Endothelial cell of umbilical vein (primary cell): ENCODE data around the gene EPB41L3. TPM values are rescaled to one million over a fixed set of nuclear protein-coding genes. Genes with fewer than 3 reads are reported as not detected.

ENCODE experiments used
- BruUV-seq: library from RNA; stranded (reverse); fragments of 400-500 nt; replicated peaks from 2 replicates; lab custom pipeline; 2021; lab: Mats Ljungman, UMichigan
- CTCF ChIA-PET: fragments of 300-600, 350-600 bp; sonication (Branson Sonifier 250); formaldehyde crosslinking; loops from one replicate; lab custom pipeline; 2021; ENCODE audit warnings: antibody characterized with exemption, inconsistent platforms; lab: Charles Lee
- POLR2A ChIA-PET: fragments of 300-600, 350-600 bp; sonication (Branson Sonifier 250); formaldehyde crosslinking; loops from one replicate; lab custom pipeline; 2021; ENCODE audit warnings: antibody characterized with exemption, inconsistent platforms; lab: Charles Lee
- DNase-seq: peaks from one replicate; pipeline ENCODE4 v3.0.0-alpha.2; 2011; ENCODE audit warnings: low read depth, low spot score
- FAIRE-seq: peaks from 2 replicates; lab custom pipeline; 2011; peaks lifted over from hg19 to GRCh38; lab: Jason Lieb, UNC
- H2AFZ ChIP-seq: 2 replicates; pipeline ENCODE4 v1.6.0; 2012; ENCODE audit warnings: low read depth, low read length, control low read depth, inconsistent platforms
- H3K27ac ChIP-seq: 2 replicates; pipeline ENCODE4 v1.5.1; 2011; ENCODE audit warnings: low read depth, mild to moderate bottlenecking, control low read depth, low read length, moderate library complexity; ENCODE audit not compliant: insufficient read depth
- H3K27me3 ChIP-seq, 2 experiments: 2 replicates each; pipeline versions ENCODE4 v1.6.0 to v1.6.1; 2011; ENCODE audit warnings: low read length in 2 of 2, mixed read lengths in 1 of 2; ENCODE audit not compliant: control insufficient read depth in 2 of 2, insufficient read depth in 2 of 2
- H3K36me3 ChIP-seq, 2 experiments: 2 replicates in 1 of 2; 3 replicates in 1 of 2; pipeline ENCODE4 v1.5.1; 2011; ENCODE audit warnings: low read length in 2 of 2, mild to moderate bottlenecking in 1 of 2, moderate library complexity in 1 of 2; ENCODE audit not compliant: control insufficient read depth in 2 of 2, insufficient read depth in 2 of 2; ENCODE audit errors: extremely low read depth in 1 of 2
- H3K4me1 ChIP-seq: 3 replicates; pipeline ENCODE4 v1.5.1; 2011; ENCODE audit warnings: mild to moderate bottlenecking, low read length; ENCODE audit not compliant: control insufficient read depth, insufficient read depth; ENCODE audit errors: extremely low read depth
- H3K4me2 ChIP-seq: 2 replicates; pipeline ENCODE4 v1.6.1; 2011; ENCODE audit warnings: low read length, control low read depth, mixed read lengths; ENCODE audit not compliant: insufficient read depth
- H3K4me3 ChIP-seq, 3 experiments: fragments of 200-600 bp in 1 of 3; sonication (generic), shearing (Covaris generic) in 1 of 3; replicated peaks in 1 of 3; 2 replicates each; pipeline ENCODE4 v1.5.1; 2011 to 2016; ENCODE audit warnings: control low read depth in 3 of 3, low read length in 3 of 3, mild to moderate bottlenecking in 2 of 3, inconsistent platforms in 1 of 3, low read depth in 1 of 3, moderate library complexity in 1 of 3; ENCODE audit not compliant: insufficient read depth in 1 of 3
- H3K79me2 ChIP-seq: 2 replicates; pipeline ENCODE4 v1.6.0; 2012; ENCODE audit warnings: low read length, inconsistent platforms; ENCODE audit not compliant: control insufficient read depth, insufficient read depth
- H3K9ac ChIP-seq: replicated peaks from 2 replicates; pipeline ENCODE3; 2011; ENCODE audit warnings: low read length, control low read depth; ENCODE audit not compliant: insufficient read depth; ENCODE audit errors: extremely low read depth
- H3K9me1 ChIP-seq: replicated peaks from 3 replicates; pipeline ENCODE4 v1.6.0; 2011; ENCODE audit warnings: mild to moderate bottlenecking, low read length; ENCODE audit not compliant: control insufficient read depth, insufficient read depth; ENCODE audit errors: extremely low read depth
- H3K9me3 ChIP-seq: replicated peaks from 2 replicates; pipeline ENCODE4 v1.5.1; 2012; ENCODE audit warnings: low read length, inconsistent platforms; ENCODE audit not compliant: control insufficient read depth, insufficient read depth
- H4K20me1 ChIP-seq: replicated peaks from 2 replicates; pipeline ENCODE3; 2011; ENCODE audit warnings: mild to moderate bottlenecking, low read length; ENCODE audit not compliant: control insufficient read depth, insufficient read depth; ENCODE audit errors: extremely low read depth
- CTCF ChIP-seq, 2 donors: IDR thresholded peaks; 1 replicate in 1 of 2; 2 replicates in 1 of 2; pipeline ENCODE4 v1.5.1; 2011; ENCODE audit warnings: low read length in 2 of 2, mild to moderate bottlenecking in 2 of 2, moderate library complexity in 2 of 2, control low read depth in 1 of 2, inconsistent platforms in 1 of 2, low read depth in 1 of 2; ENCODE audit not compliant: insufficient read depth in 1 of 2; ENCODE audit errors: extremely low read depth in 1 of 2
- EZH2 ChIP-seq: IDR thresholded peaks from 2 replicates; pipeline ENCODE4 v1.6.1; 2012; ENCODE audit warnings: borderline replicate concordance, low read depth, mild to moderate bottlenecking, moderate library complexity, low read length, inconsistent platforms; ENCODE audit not compliant: severe bottlenecking
- FOS ChIP-seq: IDR thresholded peaks from 2 replicates; pipeline ENCODE4 v1.6.1; 2011; ENCODE audit warnings: mild to moderate bottlenecking, low read length, moderate library complexity, borderline replicate concordance; ENCODE audit not compliant: insufficient read depth
- GATA2 ChIP-seq: IDR thresholded peaks from 2 replicates; pipeline ENCODE4 v1.7.0; 2011; ENCODE audit warnings: low read depth, mild to moderate bottlenecking, moderate library complexity, mixed read lengths, low read length; ENCODE audit not compliant: insufficient read length, insufficient read depth
- JUN ChIP-seq: IDR thresholded peaks from 2 replicates; pipeline ENCODE4 v1.6.1; 2011; ENCODE audit warnings: borderline replicate concordance, low read depth; ENCODE audit not compliant: insufficient read length, insufficient read depth
- MAX ChIP-seq: IDR thresholded peaks from 2 replicates; pipeline ENCODE4 v1.6.1; 2011; ENCODE audit not compliant: insufficient read depth, insufficient read length
- MYC ChIP-seq: IDR thresholded peaks from one replicate; pipeline ENCODE4 v1.6.1; 2011; ENCODE audit warnings: mild to moderate bottlenecking, low read depth, low read length
- POLR2A ChIP-seq: IDR thresholded peaks from 2 replicates; pipeline ENCODE4 v1.6.1; 2012; ENCODE audit warnings: low read depth, mild to moderate bottlenecking, control low read depth, low read length
- POLR2AphosphoS5 ChIP-seq: IDR thresholded peaks from 2 replicates; pipeline ENCODE4 v1.6.1; 2012; ENCODE audit warnings: low read depth, mild to moderate bottlenecking, control low read depth, low read length, moderate library complexity; ENCODE audit not compliant: insufficient read depth
- dilution Hi-C: fragments of 300-500 bp; cut with MboI; formaldehyde crosslinking; loops from one replicate; pipeline ENCODE4 v1.15.0; 2019; ENCODE audit warnings: low sequenced_read_pairs; ENCODE audit not compliant: extremely low pct_ligation_motif_present
- intact Hi-C: fragments of 100-400 bp; cut with micrococcal nuclease; formaldehyde crosslinking; loops from one replicate; pipeline ENCODE4 v1.10.0; 2022
- polyA plus RNA-seq, 4 experiments: library from polyadenylated mRNA; depleted of rRNA in 3 of 4; stranded (reverse) in 3 of 4; unstranded in 1 of 4; fragments of >200 nt; gene quantifications; 2 replicates each; pipeline versions ENCODE4 v1.2.1 to v1.2.3, GENCODE V29; 2011 to 2012; ENCODE audit warnings: missing spikeins in 1 of 4
- total RNA-seq: library from RNA; stranded (reverse); gene quantifications from 2 replicates; pipeline ENCODE4 v1.2.3, GENCODE V29; 2021

EPB41L3 gene
- total and polyA plus RNA-seq, 2 donors (not counting 3 experiments of a cell fraction or from before 2014, with no cell fraction given), result 38.9 to 114 TPM

- no peak for DNase-seq
- H3K27ac ChIP-seq, result no peak overlapping the region
- no peak overlapping the region for H3K9ac ChIP-seq
- H3K4me3 ChIP-seq, result no peak overlapping the region
- H3K9me1 ChIP-seq, result no peaks in the 10 kb centered on the region
- peaks cover 4% of the 10 kb centered on the region for H3K79me2 ChIP-seq
- no peaks in the 10 kb centered on the region for H4K20me1 ChIP-seq
- CTCF ChIA-PET, result interaction anchor here (7.8 kb wide), 1 partner anchor 97 kb away, joined by 177 read pairs; no protein-coding TSS in a partner anchor
- POLR2A ChIA-PET, result no interaction called here
- no peaks in the 10 kb centered on the region for H3K27me3 ChIP-seq
- H3K36me3 ChIP-seq, result no peaks in the 10 kb centered on the region
- dilution Hi-C loops (no loop called here), intact Hi-C loops (no loop called here)
- H3K9me3 ChIP-seq, result no peaks in the 10 kb centered on the region
- no peak for TF ChIP-seq POLR2AphosphoS5
- TF ChIP-seq POLR2A, result no peak
- no peak for TF ChIP-seq MAX
- TF ChIP-seq GATA2, result no peak
- TF ChIP-seq JUN, result no peak
- TF ChIP-seq CTCF (IDR thresholded peaks at IDR 0.05; ENCODE audit: extremely low read depth in 1 of 2, insufficient read depth in 1 of 2, low read depth in 1 of 2, low read length in 2 of 2), result no peak
- no peak for TF ChIP-seq EZH2
- TF ChIP-seq FOS, result no peak
- TF ChIP-seq MYC, result no peak
- no peak overlapping the region for H2AFZ ChIP-seq
- FAIRE-seq, result no peak
- peaks cover 35% of the 10 kb centered on the region for H3K4me1 ChIP-seq
- H3K4me2 ChIP-seq, result no peak overlapping the region
- no TSS peak for BruUV-seq
Observed at GRCh38 chr18:5451150-5451549, 92.6 kb downstream of the EPB41L3 start.
